ENCODE measurements around the gene KRTAP19-1.
A peak's percentile ranks its signal among the peaks of the same experiment; 100 is the strongest.
"Not testable (repeated sequence)": the region's sequence is repeated elsewhere in the genome, so short reads cannot be mapped to it uniquely, and the experiment has no call there.

Gene KRTAP19-1

GRCh38 chr21:30480145-30480544, at the start of gene KRTAP19-1:
TSS of gene KRTAP19-1 (minus strand) at chr21:30480367. CDS start at chr21:30480317, 50 bp downstream.
- no peak for DNase-seq (ENCODE audit: low read depth in 2 of 3, low spot score in 2 of 3)

GRCh38 chr21:30518876-30519275, 38.7 kb upstream of the KRTAP19-1 start:
- DNase-seq (ENCODE audit: low read depth in 2 of 3, low spot score in 2 of 3), result no peak

- DNase-seq (ENCODE audit: low read depth in 2 of 3, low spot score in 2 of 3), result no peak
Measured at GRCh38 chr21:30515681-30516080, 35.5 kb upstream of the KRTAP19-1 start.

- DNase-seq (ENCODE audit: low read depth in 2 of 3, low spot score in 2 of 3), result not testable (repeated sequence)
Measured at GRCh38 chr21:30505621-30506205, 25.5 kb upstream of the KRTAP19-1 start.

GRCh38 chr21:30502041-30502440, 21.9 kb upstream of the KRTAP19-1 start, which contains the start of gene KRTAP19-5:
TSS of gene KRTAP19-5 (minus strand) at chr21:30502141. CDS start at chr21:30502090, 51 bp downstream.
- DNase-seq (ENCODE audit: low read depth in 2 of 3, low spot score in 2 of 3), result no peak

- no peak for DNase-seq (ENCODE audit: low read depth in 2 of 3, low spot score in 2 of 3)
Measured at GRCh38 chr21:30497065-30497464, 16.9 kb upstream of the KRTAP19-1 start, which contains the start of gene KRTAP19-4. TSS of gene KRTAP19-4 (minus strand) at chr21:30497165. CDS start at chr21:30497110, 55 bp downstream.

- DNase-seq (ENCODE audit: low read depth in 2 of 3, low spot score in 2 of 3), result no peak
Measured at GRCh38 chr21:30491963-30492428, 11.8 kb upstream of the KRTAP19-1 start, which contains the start of gene KRTAP19-3. TSS of gene KRTAP19-3 (minus strand) at chr21:30492013. CDS start at chr21:30491957, 56 bp downstream.

GRCh38 chr21:30487336-30487735, 7.2 kb upstream of the KRTAP19-1 start, which contains the start of gene KRTAP19-2:
TSS of gene KRTAP19-2 (minus strand) at chr21:30487436. CDS start at chr21:30487348, 88 bp downstream.
- DNase-seq (ENCODE audit: low read depth in 2 of 3, low spot score in 2 of 3), result no peak

GRCh38 chr21:30486180-30486579, 6.0 kb upstream of the KRTAP19-1 start:
- no peak for DNase-seq (ENCODE audit: low read depth in 2 of 3, low spot score in 2 of 3)

GRCh38 chr21:30482130-30482529, 2.0 kb upstream of the KRTAP19-1 start:
- no peak for DNase-seq (ENCODE audit: low read depth in 2 of 3, low spot score in 2 of 3)

- DNase-seq (ENCODE audit: low read depth in 2 of 3, low spot score in 2 of 3), result no peak
Measured at GRCh38 chr21:30479259-30479658, 908 bp downstream of the KRTAP19-1 start.

- DNase-seq (ENCODE audit: low read depth in 2 of 3, low spot score in 2 of 3), result no peak
Measured at GRCh38 chr21:30478004-30478403, 2.2 kb downstream of the KRTAP19-1 start.

- no peak for DNase-seq (ENCODE audit: low read depth in 2 of 3, low spot score in 2 of 3)
Measured at GRCh38 chr21:30468900-30469714, 11.1 kb downstream of the KRTAP19-1 start.

GRCh38 chr21:30463713-30464112, 16.5 kb downstream of the KRTAP19-1 start:
- no peak for DNase-seq (ENCODE audit: low read depth in 2 of 3, low spot score in 2 of 3)

- no peak for DNase-seq (ENCODE audit: low read depth in 2 of 3, low spot score in 2 of 3)
Measured at GRCh38 chr21:30448514-30448913, 31.7 kb downstream of the KRTAP19-1 start.

- no peak for DNase-seq (ENCODE audit: low read depth in 2 of 3, low spot score in 2 of 3)
Measured at GRCh38 chr21:30447056-30447455, 33.1 kb downstream of the KRTAP19-1 start.

- DNase-seq (ENCODE audit: low read depth in 2 of 3, low spot score in 2 of 3), result no peak
Measured at GRCh38 chr21:30444204-30444603, 36.0 kb downstream of the KRTAP19-1 start.

GRCh38 chr21:30443226-30443625, 36.9 kb downstream of the KRTAP19-1 start:
- no peak for DNase-seq (ENCODE audit: low read depth in 2 of 3, low spot score in 2 of 3)

GRCh38 chr21:30439975-30440374, 40.2 kb downstream of the KRTAP19-1 start, which contains the start of gene KRTAP15-1:
TSS of gene KRTAP15-1 (plus strand) at chr21:30440275. CDS start at chr21:30440328, 53 bp downstream.
- DNase-seq (ENCODE audit: low read depth in 2 of 3, low spot score in 2 of 3), result no peak

- no peak for DNase-seq (ENCODE audit: low read depth in 2 of 3, low spot score in 2 of 3)
Measured at GRCh38 chr21:30437010-30437565, 43.1 kb downstream of the KRTAP19-1 start.

GRCh38 chr21:30434033-30434631, 46.0 kb downstream of the KRTAP19-1 start:
- peak in 1 of 3 experiments; percentile 0 for DNase-seq (ENCODE audit: low read depth in 2 of 3, low spot score in 2 of 3)
